Mesothelial cell of epicardium (in vitro differentiated cells): ENCODE measurements around the gene PPP1R3C. TPM values are rescaled to one million over a fixed set of nuclear protein-coding genes. Genes with fewer than 3 reads are reported as not detected.

Experiments
- DNase-seq, 2 experiments: peaks; one replicate each; pipeline ENCODE4 v3.0.0; 2021; ENCODE audit warnings: low spot score in 2 of 2; ENCODE audit not compliant: unreplicated experiment in 2 of 2
- H3K27ac Mint-ChIP-seq: 2 replicates; pipeline ENCODE4 v1.8.0; 2021; ENCODE audit warnings: mixed read lengths
- H3K27me3 Mint-ChIP-seq: 2 replicates; pipeline ENCODE4 v1.8.0; 2021; ENCODE audit warnings: low read depth, mixed read lengths
- H3K36me3 Mint-ChIP-seq: 2 replicates; pipeline ENCODE4 v1.8.0; 2021; ENCODE audit warnings: mixed read lengths
- H3K4me1 Mint-ChIP-seq: 2 replicates; pipeline ENCODE4 v1.8.0; 2021; ENCODE audit warnings: mixed read lengths
- H3K4me3 Mint-ChIP-seq: 2 replicates; pipeline ENCODE4 v1.8.0; 2021; ENCODE audit warnings: mild to moderate bottlenecking, moderate library complexity, mixed read lengths
- H3K9me3 Mint-ChIP-seq: 2 replicates; pipeline ENCODE4 v1.8.0; 2021; ENCODE audit warnings: mixed read lengths
- CTCF ChIP-seq: fragments of 200-600 bp; sonication (generic); IDR thresholded peaks from one replicate; pipeline ENCODE4 v1.5.0; 2021; ENCODE audit warnings: antibody characterized with exemption; ENCODE audit not compliant: unreplicated experiment
- total RNA-seq: library from RNA; stranded (reverse); gene quantifications from 3 replicates; pipeline ENCODE4 v1.2.1, GENCODE V29; 2021

Gene PPP1R3C
- total RNA-seq, 1 donor from 2014 or later = 9.7 TPM

DNA sequence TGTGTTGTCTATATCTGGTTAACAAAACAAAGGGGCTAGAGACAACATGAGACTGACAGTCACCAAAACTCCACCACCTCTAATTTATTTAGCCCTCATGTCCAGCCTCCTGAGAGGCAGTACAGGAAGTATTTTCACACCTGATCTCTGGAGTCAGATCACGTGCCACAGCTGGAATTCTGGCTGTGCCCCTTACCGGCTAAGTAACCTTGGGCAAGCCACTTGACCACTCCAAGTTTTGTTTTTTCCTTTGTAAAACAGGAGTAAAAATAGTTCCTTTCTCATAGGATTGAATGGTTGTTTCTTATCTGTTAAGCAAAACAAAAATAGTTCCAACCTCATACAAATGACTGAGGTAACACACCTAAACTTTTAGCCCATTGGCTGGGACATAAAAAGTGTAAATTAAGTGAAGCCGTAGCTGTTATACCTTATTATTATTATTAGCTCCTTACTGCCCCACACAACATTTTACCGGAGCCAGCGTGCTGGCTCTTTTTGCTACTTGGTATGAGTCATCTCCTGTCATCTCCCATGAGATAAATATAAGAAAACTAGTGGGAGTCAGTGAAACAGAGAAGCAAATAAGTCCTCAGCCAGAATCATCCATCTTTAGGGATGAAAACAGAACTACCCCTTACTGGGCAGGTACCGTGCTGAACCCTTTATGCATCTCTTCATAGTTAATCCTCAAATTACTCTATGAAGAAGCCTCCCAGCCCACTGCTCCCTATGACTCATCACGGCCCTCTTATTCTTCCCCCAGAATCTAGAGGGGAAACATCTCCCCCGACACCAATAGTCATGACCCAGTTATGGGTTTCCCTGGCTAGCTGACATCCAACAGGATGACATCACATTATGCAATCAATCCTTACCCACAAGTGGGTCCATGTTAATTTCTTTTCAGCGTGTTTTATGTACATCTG, 44.9 kb downstream of the PPP1R3C start:
- Mint-ChIP-seq H3K27ac (peak overlapping the region; percentile 97), H3K27me3 (no peaks in the 10 kb centered on the region), H3K4me3 (no peak overlapping the region), H3K9me3 (peaks cover 4% of the 10 kb centered on the region), H3K36me3 (no peaks in the 10 kb centered on the region), H3K4me1 (peaks cover 56% of the 10 kb centered on the region)
- DNase-seq = no peak
- no peak for TF ChIP-seq CTCF

GRCh38 chr10:91582153-91582554, 50.7 kb downstream of the PPP1R3C start:
- Mint-ChIP-seq H3K36me3 (no peaks in the 10 kb centered on the region), H3K4me3 (no peak overlapping the region), H3K27me3 (no peaks in the 10 kb centered on the region), H3K9me3 (peaks cover 12% of the 10 kb centered on the region), H3K4me1 (peaks cover 3% of the 10 kb centered on the region), H3K27ac (no peak overlapping the region)
- TF ChIP-seq CTCF = no peak
- no peak for DNase-seq

DNA sequence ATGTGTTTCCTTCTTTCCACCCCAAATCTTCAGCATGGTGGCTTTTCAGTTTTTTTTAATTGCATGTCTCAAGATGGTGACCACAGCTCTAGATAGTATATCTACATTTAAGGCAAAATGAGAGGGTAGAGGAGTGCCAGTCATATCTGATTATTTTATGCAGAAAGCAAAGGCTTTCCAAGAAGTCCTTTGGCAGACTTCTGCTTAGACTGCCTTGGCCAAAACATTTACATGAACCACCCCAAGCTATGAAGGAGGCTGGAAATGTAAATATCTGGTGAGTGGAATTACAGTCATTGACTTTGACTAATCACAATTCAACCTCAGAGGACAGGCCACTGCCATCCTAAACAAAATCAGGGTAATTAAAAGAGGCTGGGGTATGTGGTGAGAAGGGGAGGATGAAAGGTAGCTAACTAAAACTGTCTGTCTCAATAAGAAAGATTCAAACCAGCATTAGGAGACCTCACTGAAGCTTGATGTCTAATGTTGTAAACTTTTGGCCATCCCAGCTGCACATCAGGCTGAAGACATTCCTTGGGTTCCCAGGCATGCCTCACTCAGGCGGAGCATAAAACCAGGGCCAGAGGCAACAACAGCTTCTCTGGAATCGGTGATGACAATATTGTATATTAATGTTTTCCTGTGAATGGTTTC, 53.4 kb downstream of the PPP1R3C start:
- no peak overlapping the region for H3K27ac Mint-ChIP-seq
- H3K4me1 Mint-ChIP-seq = peaks cover 19% of the 10 kb centered on the region
- H3K9me3 Mint-ChIP-seq = peaks cover 8% of the 10 kb centered on the region
- H3K27me3 Mint-ChIP-seq = no peaks in the 10 kb centered on the region
- no peak for TF ChIP-seq CTCF
- no peaks in the 10 kb centered on the region for H3K36me3 Mint-ChIP-seq
- no peak overlapping the region for H3K4me3 Mint-ChIP-seq
- DNase-seq = no peak

Other genes starting within 250 kb of the PPP1R3C start
- 19.4 to 25.8 TPM (median 22.5 TPM) in 3 replicates for gene HECTD2, start 222.7 kb downstream of the PPP1R3C start, total RNA-seq
- gene TNKS2, start 165.4 kb upstream of the PPP1R3C start, total RNA-seq = 53.7 to 54.2 TPM (median 53.8 TPM) in 3 replicates